Retinal pigment epithelial cell (primary cell): Measurements from ENCODE around the gene MCF2L.

Experiments
- DNase-seq: peaks from one replicate; pipeline ENCODE4 v3.0.0-alpha.2; 2010; ENCODE audit warnings: low read depth
- H3K4me3 ChIP-seq: 2 replicates; pipeline ENCODE4 v1.5.1; 2011; ENCODE audit warnings: mild to moderate bottlenecking, low read length, control low read depth, moderate library complexity
- CTCF ChIP-seq: conservative IDR thresholded peaks from 2 replicates; pipeline ENCODE4 v1.5.1; 2011; ENCODE audit warnings: low read depth, low read length, control low read depth, inconsistent platforms

Gene MCF2L

GRCh38 chr13:112955956-112956355 lies 13.1 kb upstream of the MCF2L start:
- TF ChIP-seq CTCF: no peak
- DNase-seq: no peak
- H3K4me3 ChIP-seq: no peak overlapping the region

- DNase-seq: no peak
- no peak overlapping the region for H3K4me3 ChIP-seq
- TF ChIP-seq CTCF: no peak
Measured at GRCh38 chr13:112956571-112957294, 12.3 kb upstream of the MCF2L start.

GRCh38 chr13:112957295-112957677 lies 11.7 kb upstream of the MCF2L start:
- no peak overlapping the region for H3K4me3 ChIP-seq
- TF ChIP-seq CTCF: no peak
- DNase-seq: no peak

GRCh38 chr13:112958127-112958989 lies 10.7 kb upstream of the MCF2L start:
- H3K4me3 ChIP-seq: no peak overlapping the region
- no peak for TF ChIP-seq CTCF
- no peak for DNase-seq

- no peak for TF ChIP-seq CTCF
- DNase-seq: no peak
- H3K4me3 ChIP-seq: no peak overlapping the region
Measured at GRCh38 chr13:112959206-112959605, 9.8 kb upstream of the MCF2L start.

GRCh38 chr13:112959701-112960542 lies 9.1 kb upstream of the MCF2L start:
- no peak for TF ChIP-seq CTCF
- no peak overlapping the region for H3K4me3 ChIP-seq
- DNase-seq: no peak
